T-helper 1 cell treated with Interleukin-12 subunit alpha and Interleukin-12 subunit beta and Interleukin-4 antibody, amounts not matched to agents 30 ng/mL and 1 ng/mL, for 36 hours (primary cell): Measurements from ENCODE around the gene GPR15LG. TPM values are rescaled to one million over a fixed set of nuclear protein-coding genes. Genes with fewer than 3 reads are reported as not detected.

ENCODE experiments used
- intact Hi-C: fragments of 100-400 bp; cut with micrococcal nuclease; formaldehyde crosslinking; loops from one replicate; pipeline ENCODE4 v1.15.1; 2024
- total RNA-seq: library from RNA; stranded (reverse); gene quantifications from 2 replicates; pipeline ENCODE4 v1.2.3, GENCODE V29; 2022

GPR15LG gene
- total RNA-seq, 1 donor from 2014 or later = not detected

GRCh38 chr10:84213076-84213475 lies 39.5 kb downstream of the GPR15LG start:
- intact Hi-C loops = no loop called here

- intact Hi-C loops = loop anchor here (1.0 kb wide), 2 partner anchors 66 to 323 kb away; no protein-coding TSS in a partner anchor
Observed at GRCh38 chr10:84214046-84214572, 40.5 kb downstream of the GPR15LG start.

DNA sequence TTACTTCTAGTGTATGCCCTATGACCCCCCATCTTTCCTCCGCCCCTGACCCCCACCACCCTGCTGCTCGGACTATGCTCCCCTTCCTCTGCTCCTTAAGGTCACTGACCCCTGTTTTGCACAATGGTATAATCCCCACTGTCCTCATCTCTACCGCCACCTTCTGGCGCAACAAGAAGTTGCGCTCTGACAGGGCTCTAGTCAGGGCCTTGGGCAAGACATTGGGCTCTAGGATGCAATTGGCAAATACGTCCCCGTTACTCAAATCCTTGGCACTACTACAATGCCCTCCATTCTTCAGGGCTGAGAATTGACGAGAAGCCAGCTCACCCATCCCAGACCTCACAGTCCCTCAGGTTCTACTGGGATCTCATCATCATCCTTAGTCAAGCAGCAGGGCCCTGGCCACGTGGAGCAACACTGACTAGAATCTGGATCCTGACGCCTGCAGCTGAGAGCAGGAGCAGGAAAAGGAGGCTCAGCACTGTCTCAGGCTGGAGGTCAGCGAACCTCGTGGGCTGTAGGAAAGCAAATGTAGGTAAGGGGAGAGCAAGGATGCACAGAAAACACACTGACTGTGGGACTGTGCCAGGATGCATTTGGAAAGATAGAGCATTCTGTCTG lies 41.1 kb downstream of the GPR15LG start:
- intact Hi-C loops = loop anchor here (1.0 kb wide), 2 partner anchors 66 to 323 kb away; no protein-coding TSS in a partner anchor

- intact Hi-C loops = no loop called here
Observed at GRCh38 chr10:84216834-84217233, 43.2 kb downstream of the GPR15LG start.

DNA sequence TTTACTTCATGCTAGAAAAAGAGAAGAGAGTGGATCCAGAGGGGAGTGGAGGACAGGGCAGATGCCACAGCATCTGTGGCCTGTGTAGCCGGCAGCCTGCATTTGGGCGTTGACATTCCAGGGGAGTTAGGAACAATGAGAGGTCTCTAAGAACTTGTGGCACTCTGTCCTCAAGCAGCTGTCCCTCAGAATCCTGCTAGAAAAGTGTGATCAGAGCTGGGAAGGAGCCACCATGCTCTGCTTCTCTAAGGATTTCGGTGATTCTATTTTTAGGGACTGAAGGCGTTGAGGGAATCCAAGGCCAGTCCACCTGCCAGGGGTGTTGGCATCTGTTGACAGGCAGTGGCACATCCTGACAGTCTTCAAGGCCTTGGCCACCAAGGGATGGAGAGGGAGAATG lies 44.1 kb downstream of the GPR15LG start:
- intact Hi-C loops = no loop called here

DNA sequence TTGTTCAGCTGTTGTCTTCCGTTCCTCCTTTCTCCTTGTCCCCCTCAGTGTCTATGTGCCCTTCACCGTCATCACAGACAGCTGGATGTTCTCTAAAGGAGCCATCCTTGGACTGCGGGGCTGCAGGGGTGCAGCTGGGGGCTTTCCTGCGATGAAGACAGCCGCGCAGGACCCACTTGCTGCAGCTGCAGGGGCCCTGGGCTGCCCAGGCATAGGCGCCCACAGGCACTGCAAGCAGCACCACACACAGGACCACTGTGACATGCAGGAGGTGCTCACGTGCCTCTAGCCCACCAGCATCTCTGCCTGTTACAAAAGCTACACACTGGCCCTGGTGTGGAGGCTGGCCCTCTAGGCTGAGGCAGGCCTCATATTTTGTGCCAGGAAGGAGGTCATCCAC lies 48.3 kb downstream of the GPR15LG start:
- intact Hi-C loops = no loop called here

DNA sequence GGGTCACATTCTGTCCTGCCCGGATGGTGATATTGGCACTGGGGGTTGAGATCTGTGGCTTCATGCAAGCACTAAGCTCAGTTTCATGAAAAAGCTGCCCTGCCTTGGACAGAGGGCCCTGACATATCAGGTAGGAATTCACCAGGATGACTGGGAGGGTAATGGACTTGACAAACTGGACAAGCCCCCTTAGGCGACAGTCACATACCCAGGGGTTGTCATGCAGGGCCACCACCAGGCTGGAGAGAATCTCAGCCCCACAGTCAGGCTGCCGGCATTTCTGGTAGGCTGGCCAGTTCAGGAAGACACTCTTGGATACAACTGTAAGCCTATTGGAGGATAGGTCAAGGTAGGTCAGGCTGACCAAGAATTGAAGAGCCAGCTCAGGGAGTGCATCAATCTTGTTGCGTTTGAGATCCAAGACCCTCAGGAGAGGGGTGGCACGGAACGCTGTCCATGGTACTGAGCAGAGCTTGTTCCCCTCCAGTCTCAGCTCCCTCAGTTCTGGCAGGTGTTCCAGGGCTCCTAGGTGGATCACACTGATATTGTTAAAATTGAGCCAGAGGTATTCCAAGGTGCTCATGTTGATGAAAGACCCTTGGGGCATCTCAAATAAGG lies 50.9 kb downstream of the GPR15LG start:
- intact Hi-C loops = no loop called here

- intact Hi-C loops = no loop called here
Observed at GRCh38 chr10:84225427-84226173, 52.0 kb downstream of the GPR15LG start, which contains the start of gene LRIT2. LRIT2 (minus strand) TSS chr10:84225544; CDS start chr10:84225520, 24 bp downstream.

GRCh38 chr10:84226616-84227015 lies 53.0 kb downstream of the GPR15LG start:
- intact Hi-C loops = no loop called here

GRCh38 chr10:84227810-84228209 lies 54.2 kb downstream of the GPR15LG start:
- intact Hi-C loops = no loop called here

GRCh38 chr10:84230359-84230758 lies 56.8 kb downstream of the GPR15LG start:
- intact Hi-C loops = no loop called here

DNA sequence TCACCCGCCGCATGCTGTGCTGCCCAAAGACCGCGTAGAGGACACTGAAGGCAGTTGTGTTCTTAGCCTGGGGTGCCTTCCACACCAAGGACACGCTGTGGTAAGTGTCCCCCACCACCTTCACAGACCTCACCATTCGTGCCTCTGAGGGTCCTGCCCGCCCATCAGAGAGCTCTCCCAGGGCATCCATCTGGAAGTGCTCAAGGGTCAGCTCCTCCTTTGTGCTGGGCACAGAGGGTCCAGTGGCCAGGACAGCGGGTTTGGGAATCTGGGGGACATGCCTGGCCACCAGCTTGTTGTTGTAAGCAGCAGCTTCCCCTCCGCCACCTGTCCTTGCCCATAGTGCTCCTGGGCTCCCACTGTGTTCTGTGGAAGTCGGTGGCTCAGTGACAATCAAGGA lies 58.8 kb downstream of the GPR15LG start:
- intact Hi-C loops = no loop called here

- intact Hi-C loops = no loop called here
Observed at GRCh38 chr10:84233940-84234339, 60.3 kb downstream of the GPR15LG start.

DNA sequence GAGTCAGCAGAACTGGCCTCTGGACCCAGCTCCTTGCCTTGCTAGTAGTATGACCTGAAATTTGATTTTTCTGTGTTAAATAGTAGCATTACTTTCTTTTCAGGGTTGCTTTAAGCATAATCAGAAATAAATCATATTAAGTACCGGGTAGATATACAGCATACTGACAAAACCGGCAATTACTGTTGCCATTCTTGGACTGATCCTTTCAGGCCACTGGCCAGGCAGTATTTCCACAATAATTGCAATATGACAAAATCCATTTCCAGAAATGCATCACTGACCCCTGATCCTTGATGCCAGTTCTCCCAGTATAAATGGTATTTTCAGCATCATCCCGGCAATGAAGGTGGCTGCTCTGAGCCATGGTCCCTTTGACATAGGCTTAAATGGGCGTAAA lies 60.9 kb downstream of the GPR15LG start:
- intact Hi-C loops = no loop called here

Other genes starting within 250 kb of the GPR15LG start
- gene GHITM, start 34.3 kb upstream of the GPR15LG start, total RNA-seq = 119 TPM in 2 replicates
- 0.07 and 0.20 TPM in 2 replicates for gene CDHR1, start 20.7 kb downstream of the GPR15LG start, total RNA-seq
- gene LRIT2, start 51.7 kb downstream of the GPR15LG start, total RNA-seq = not detected in 2 replicates
- gene LRIT1, start 67.7 kb downstream of the GPR15LG start, total RNA-seq = not detected in 2 replicates
- gene RGR, start 71.3 kb downstream of the GPR15LG start, total RNA-seq = not detected in 2 replicates
- 85.9 and 91.6 TPM in 2 replicates for gene CCSER2, start 154.8 kb downstream of the GPR15LG start, total RNA-seq